ENCODE results near the gene STARD8.

The STARD8 gene

DNA sequence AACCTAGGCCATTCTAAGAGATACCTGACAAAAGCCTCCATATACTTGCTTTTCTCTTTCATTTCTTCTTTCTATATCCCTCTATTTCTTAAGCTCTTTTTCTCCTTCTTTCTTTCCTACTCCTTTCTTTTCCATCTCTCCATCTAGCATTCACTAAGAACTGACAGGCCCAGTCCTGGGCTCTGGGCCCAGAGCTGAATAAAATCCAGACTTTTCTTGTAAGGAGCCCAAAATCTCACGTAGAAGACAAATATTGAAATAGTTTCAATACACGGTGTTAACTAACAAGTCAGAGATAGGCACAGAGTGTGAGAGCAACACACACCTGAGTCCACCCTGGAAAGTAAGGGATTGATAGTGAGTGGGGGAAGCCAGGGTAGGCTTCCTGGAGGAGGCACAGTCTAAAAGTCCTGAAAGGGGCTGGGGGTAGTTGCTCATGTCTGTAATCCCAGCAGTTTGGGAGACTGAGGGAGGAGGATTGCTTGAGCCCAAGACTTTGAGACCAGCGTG lies 108.2 kb downstream of the STARD8 start:
- no peak overlapping the region for H3K4me3 ChIP-seq (replicated peaks in 1 of 2; ENCODE audit: low read depth in 2 of 2, low read length in 2 of 2)
- TF ChIP-seq, protein P1, sequence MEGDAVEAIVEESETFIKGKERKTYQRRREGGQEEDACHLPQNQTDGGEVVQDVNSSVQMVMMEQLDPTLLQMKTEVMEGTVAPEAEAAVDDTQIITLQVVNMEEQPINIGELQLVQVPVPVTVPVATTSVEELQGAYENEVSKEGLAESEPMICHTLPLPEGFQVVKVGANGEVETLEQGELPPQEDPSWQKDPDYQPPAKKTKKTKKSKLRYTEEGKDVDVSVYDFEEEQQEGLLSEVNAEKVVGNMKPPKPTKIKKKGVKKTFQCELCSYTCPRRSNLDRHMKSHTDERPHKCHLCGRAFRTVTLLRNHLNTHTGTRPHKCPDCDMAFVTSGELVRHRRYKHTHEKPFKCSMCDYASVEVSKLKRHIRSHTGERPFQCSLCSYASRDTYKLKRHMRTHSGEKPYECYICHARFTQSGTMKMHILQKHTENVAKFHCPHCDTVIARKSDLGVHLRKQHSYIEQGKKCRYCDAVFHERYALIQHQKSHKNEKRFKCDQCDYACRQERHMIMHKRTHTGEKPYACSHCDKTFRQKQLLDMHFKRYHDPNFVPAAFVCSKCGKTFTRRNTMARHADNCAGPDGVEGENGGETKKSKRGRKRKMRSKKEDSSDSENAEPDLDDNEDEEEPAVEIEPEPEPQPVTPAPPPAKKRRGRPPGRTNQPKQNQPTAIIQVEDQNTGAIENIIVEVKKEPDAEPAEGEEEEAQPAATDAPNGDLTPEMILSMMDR (IDR thresholded peaks at IDR 0.05; ENCODE audit: low read depth, low read length) = no peak
- no peak for DNase-seq (ENCODE audit: low read depth in 2 of 2)

DNA sequence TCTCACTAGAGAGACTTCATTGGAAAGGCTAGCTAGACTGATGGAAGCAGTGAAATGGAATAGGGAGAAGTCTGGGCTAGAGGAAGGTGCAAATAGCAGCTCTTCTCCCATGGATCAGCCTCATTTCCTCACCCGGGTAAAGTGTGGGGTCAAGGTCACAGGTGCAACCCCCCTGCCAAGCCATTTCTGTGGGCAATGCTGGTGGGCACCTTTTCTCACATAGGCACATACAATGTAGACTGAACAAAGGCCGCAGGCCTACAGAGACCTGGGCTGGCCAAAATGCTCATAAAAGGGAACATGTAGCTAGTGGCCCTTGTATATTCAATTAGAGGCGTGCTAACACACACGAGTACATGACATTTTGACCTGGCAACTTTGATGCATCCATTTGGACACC lies 109.9 kb downstream of the STARD8 start:
- no peak overlapping the region for H3K4me3 ChIP-seq (replicated peaks in 1 of 2; ENCODE audit: low read depth in 2 of 2, low read length in 2 of 2)
- TF ChIP-seq, protein P1 (IDR thresholded peaks at IDR 0.05; ENCODE audit: low read depth, low read length) = no peak
- DNase-seq (ENCODE audit: low read depth in 2 of 2) = no peak

DNA sequence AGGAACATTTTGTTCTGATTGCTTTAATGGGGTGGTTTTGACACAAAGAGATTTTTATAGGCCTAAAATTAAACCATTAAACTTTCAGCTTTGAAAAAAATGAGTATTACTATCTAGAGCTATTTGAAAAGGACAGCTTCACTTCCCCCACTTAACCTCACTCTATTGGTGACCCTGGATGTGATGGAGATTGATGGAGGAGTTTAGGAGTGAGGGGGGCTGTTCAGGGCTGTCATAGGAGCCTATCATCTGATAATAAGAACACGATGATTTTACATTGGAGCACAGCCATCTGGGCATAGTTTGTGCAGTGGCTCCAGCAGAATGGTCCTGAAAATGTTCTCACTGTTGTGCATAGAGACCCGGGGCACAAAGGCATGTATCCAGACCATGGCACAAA lies 110.3 kb downstream of the STARD8 start:
- no peak overlapping the region for H3K4me3 ChIP-seq (replicated peaks in 1 of 2; ENCODE audit: low read depth in 2 of 2, low read length in 2 of 2)
- TF ChIP-seq, protein P1 (IDR thresholded peaks at IDR 0.05; ENCODE audit: low read depth, low read length) = no peak
- DNase-seq (ENCODE audit: low read depth in 2 of 2) = no peak

DNA sequence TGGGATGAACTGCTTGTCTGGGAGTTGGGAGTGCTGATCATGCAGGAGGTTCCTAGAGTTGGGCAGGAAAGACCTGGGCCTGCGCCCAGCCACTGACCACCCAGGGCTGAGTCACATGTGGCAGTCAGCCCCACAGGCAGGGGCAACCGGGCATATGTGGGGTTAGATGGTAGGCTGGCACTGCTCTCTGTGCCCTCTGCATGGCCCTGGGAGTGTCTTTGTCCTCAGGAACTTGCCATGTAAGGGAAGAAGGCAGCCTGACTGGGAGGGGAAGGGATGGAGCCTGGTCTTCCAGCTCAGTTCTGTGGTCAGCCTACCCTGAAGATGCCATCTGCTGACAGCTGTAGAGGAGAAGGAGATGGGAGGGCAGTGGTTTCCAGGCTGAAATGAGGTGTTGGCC lies 111.2 kb downstream of the STARD8 start:
- TF ChIP-seq, protein P1 (IDR thresholded peaks at IDR 0.05; ENCODE audit: low read depth, low read length) = no peak
- H3K4me3 ChIP-seq (replicated peaks in 1 of 2; ENCODE audit: low read depth in 2 of 2, low read length in 2 of 2) = no peak overlapping the region
- DNase-seq (ENCODE audit: low read depth in 2 of 2) = no peak

DNA sequence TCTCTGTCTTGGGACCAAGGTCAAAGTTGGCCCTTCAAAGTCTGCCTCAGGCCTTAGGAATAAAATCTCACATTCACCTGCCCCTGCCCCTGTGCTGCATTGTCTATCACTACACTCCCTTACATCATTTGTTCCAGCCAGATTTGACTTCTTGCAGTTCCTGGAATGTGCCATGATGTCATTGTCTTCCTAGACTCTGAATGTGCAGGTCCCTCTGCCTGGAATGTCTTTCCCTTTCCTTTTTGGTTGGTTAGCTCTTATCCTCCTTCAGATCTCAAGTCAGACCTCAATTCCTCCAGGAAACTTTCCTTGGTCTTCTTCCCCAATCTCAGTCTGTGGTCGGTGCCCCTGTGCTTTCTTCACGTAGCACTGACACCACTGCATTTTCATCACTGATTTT lies 113.6 kb downstream of the STARD8 start:
- DNase-seq (ENCODE audit: low read depth in 2 of 2) = no peak

DNA sequence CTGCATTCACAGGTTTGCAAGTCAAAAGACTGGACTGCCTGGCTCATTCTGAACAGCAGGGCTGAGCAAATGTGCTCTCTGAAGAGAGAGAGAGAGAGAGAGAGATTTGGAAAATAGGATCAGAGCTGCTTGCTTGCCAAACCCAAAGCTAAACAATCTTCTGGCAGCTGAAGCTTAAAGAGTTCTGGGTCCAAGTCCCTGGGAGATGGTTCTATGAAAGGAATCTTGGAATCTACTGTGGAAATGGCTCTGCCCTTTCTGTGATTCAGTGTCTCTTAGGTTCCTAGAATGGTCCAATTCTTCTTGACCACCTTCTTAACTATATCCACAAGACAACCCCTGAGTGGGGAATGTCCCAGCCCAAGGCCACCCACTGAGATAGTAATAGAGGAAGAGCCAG lies 115.3 kb downstream of the STARD8 start:
- no peak overlapping the region for H3K4me3 ChIP-seq (replicated peaks in 1 of 2; ENCODE audit: low read depth in 2 of 2, low read length in 2 of 2)
- no peak for DNase-seq (ENCODE audit: low read depth in 2 of 2)
- TF ChIP-seq, protein P1 (IDR thresholded peaks at IDR 0.05; ENCODE audit: low read depth, low read length) = no peak

More for the DNA sequence above, 113.6 kb downstream of the STARD8 start:
- TF ChIP-seq, protein P1 (IDR thresholded peaks at IDR 0.05; ENCODE audit: low read depth, low read length) = no peak
- no peak overlapping the region for H3K4me3 ChIP-seq (replicated peaks in 1 of 2; ENCODE audit: low read depth in 2 of 2, low read length in 2 of 2)

DNA sequence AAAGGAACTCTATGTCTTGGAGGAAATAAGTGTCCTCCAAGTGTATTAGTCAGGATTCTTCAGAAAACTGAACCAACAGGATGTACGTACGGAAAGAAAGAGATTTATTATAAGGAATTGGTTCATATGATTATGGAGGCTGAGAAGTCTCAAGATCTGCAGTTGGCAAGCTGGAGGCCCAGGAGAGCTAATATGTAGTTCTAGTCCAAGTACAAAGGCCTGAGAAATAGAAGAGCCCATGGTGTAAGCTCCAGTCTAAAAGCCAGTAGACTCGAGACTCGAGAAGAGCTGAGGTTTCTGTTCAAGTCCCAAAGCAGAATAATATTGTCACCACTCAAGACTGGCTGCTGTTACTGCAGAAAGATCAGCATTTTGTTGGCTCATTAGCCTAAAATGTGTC lies 116.0 kb downstream of the STARD8 start:
- H3K4me3 ChIP-seq (replicated peaks in 1 of 2; ENCODE audit: low read depth in 2 of 2, low read length in 2 of 2) = no peak overlapping the region
- TF ChIP-seq, protein P1 (IDR thresholded peaks at IDR 0.05; ENCODE audit: low read depth, low read length) = no peak
- DNase-seq (ENCODE audit: low read depth in 2 of 2) = no peak

All from cardiac fibroblast (primary cell).